T-helper 17 cell (primary cell): ENCODE data around the gene TRIM69. TPM values are rescaled to one million over a fixed set of nuclear protein-coding genes. Genes with fewer than 3 reads are reported as not detected.

Source experiments
- ATAC-seq: fragments of 150-1000 bp; cut with Tn5 transposase; 2 replicates; pipeline ENCODE4 v1.10.0; 2021; ENCODE audit warnings: mild to moderate bottlenecking, moderate library complexity
- DNase-seq, 3 donors: peaks; one replicate each; pipeline versions ENCODE4 v3.0.0 to v3.0.0-alpha.2; 2020 to 2021
- H3K9me3 ChIP-seq: one replicate; pipeline ENCODE4 v1.7.0; 2013; ENCODE audit warnings: low read length, mild to moderate bottlenecking; ENCODE audit not compliant: control insufficient read depth, poor library complexity, severe bottlenecking
- H3K27ac Mint-ChIP-seq: one replicate; pipeline ENCODE4 v1.8.0; 2022; ENCODE audit warnings: mild to moderate bottlenecking, moderate library complexity, mixed read lengths
- H3K27me3 Mint-ChIP-seq: one replicate; pipeline ENCODE4 v1.8.0; 2022; ENCODE audit warnings: mixed read lengths
- H3K36me3 Mint-ChIP-seq: one replicate; pipeline ENCODE4 v1.8.0; 2022; ENCODE audit warnings: low read depth, mixed read lengths
- H3K4me1 Mint-ChIP-seq: one replicate; pipeline ENCODE4 v1.8.0; 2022; ENCODE audit warnings: mild to moderate bottlenecking, mixed read lengths
- H3K4me3 Mint-ChIP-seq: one replicate; pipeline ENCODE4 v1.8.0; 2022; ENCODE audit warnings: mild to moderate bottlenecking, moderate library complexity, mixed read lengths
- total RNA-seq, 4 donors: library from RNA in 2 of 4; stranded (reverse) in 2 of 4; gene quantifications; one replicate each; pipeline ENCODE4 v1.2.3 and lab custom pipeline; 2022 to 2026

Gene TRIM69
- total RNA-seq, 2 donors from 2014 or later, result 22.2 to 31.7 TPM

DNA sequence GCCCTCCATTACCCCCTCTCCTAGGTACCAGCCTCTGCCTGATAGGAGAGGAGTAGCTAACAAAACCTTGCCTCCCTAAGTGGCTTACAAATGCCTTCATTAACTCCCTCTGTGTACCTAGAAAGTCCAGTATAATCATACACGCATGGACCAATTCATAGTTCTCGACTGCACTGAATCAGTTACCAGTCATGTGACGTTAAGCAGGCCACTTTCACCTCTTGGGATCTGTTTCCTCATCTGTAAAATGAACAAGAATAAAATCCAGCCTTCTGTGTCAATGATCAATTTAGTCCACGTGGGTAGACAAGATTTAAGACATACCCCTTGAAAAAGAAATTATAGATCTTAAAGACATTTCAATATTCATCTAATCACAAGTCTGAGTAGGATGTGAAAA lies 72.2 kb downstream of the TRIM69 start:
- Mint-ChIP-seq H3K27me3 (peaks cover 43% of the 10 kb centered on the region), H3K4me3 (no peak overlapping the region), H3K36me3 (no peaks in the 10 kb centered on the region), H3K27ac (no peak overlapping the region), H3K4me1 (peaks cover 3% of the 10 kb centered on the region)
- DNase-seq, result no peak
- ATAC-seq, result no peak
- no peaks in the 10 kb centered on the region for H3K9me3 ChIP-seq

DNA sequence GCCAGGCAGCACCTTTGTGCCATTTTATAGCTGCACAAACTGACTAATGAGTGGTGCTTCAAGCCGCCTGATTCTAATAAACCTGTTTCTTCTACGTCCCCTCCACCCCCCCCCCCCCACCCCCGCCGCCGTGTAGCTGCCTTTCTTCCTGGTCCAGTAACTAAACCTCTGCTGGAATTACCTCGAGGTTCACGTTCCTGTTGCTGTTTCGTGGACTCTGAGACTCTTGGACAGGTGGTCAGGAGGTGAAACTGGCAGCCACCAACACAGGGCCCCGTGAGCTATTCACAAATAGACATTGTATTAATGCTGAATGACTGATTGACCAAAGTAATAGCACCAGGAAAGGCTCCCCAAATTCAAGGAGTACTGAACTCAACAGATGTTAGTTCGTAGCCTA lies 73.9 kb downstream of the TRIM69 start:
- no peak overlapping the region for H3K27ac Mint-ChIP-seq
- peaks cover 3% of the 10 kb centered on the region for H3K4me1 Mint-ChIP-seq
- no peaks in the 10 kb centered on the region for H3K36me3 Mint-ChIP-seq
- H3K4me3 Mint-ChIP-seq, result no peak overlapping the region
- H3K27me3 Mint-ChIP-seq, result peaks cover 41% of the 10 kb centered on the region
- DNase-seq (no peak), ATAC-seq (no peak)
- H3K9me3 ChIP-seq, result no peaks in the 10 kb centered on the region

GRCh38 chr15:44811337-44811736 lies 75.0 kb downstream of the TRIM69 start:
- peaks cover 41% of the 10 kb centered on the region for H3K27me3 Mint-ChIP-seq
- ATAC-seq, result no peak
- H3K9me3 ChIP-seq, result peaks cover 2% of the 10 kb centered on the region
- DNase-seq, result no peak
- H3K4me3 Mint-ChIP-seq, result no peak overlapping the region
- H3K27ac Mint-ChIP-seq, result no peak overlapping the region
- no peaks in the 10 kb centered on the region for H3K36me3 Mint-ChIP-seq
- no peaks in the 10 kb centered on the region for H3K4me1 Mint-ChIP-seq

DNA sequence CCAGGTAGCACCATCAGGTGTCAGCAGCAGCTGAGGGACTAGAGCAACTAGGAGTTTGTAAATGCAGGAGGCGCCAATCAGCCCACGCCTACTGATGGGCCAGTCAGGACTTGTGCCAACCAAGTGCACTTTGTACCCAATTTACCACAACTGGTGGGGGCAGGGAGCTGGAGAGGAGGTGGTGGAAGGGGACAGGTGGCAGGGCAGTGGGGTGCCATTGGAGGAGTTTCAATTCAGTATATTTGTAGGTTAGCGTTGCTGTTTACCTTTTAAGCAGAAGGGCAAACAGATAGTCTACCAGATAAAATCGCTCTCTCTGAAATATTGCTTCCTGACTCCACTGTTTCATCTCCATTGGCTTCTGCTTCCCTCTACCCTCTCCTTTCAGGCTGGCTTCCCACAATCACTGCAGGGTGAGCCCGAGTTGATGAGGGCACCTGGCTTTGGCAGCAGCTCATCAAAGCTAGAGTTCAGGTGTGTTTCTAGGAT lies 75.7 kb downstream of the TRIM69 start:
- H3K4me3 Mint-ChIP-seq, result no peak overlapping the region
- ATAC-seq, result no peak
- no peak for DNase-seq
- no peak overlapping the region for H3K27ac Mint-ChIP-seq
- no peaks in the 10 kb centered on the region for H3K4me1 Mint-ChIP-seq
- H3K27me3 Mint-ChIP-seq, result peaks cover 34% of the 10 kb centered on the region
- peaks cover 2% of the 10 kb centered on the region for H3K9me3 ChIP-seq
- no peaks in the 10 kb centered on the region for H3K36me3 Mint-ChIP-seq

DNA sequence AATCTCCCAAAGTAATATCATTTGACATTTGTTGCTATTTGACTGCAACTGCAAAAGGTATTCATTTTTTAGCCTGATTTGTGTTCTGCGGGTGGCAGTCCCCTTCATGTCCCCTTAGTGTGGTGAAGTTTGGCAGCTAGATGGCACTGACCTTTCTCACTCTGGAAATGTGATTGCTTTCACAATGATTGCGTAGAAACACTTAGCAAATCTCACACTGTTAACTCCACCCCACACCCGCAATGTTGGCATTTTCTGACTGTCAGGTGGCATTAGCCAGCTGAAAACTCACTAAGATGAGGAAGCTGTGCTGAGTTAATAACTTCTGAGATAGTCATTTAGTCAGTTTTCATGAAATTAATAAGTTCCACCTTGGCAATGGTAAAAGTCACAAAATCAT lies 76.9 kb downstream of the TRIM69 start:
- H3K36me3 Mint-ChIP-seq, result no peaks in the 10 kb centered on the region
- H3K4me1 Mint-ChIP-seq, result peaks cover 2% of the 10 kb centered on the region
- peaks cover 34% of the 10 kb centered on the region for H3K27me3 Mint-ChIP-seq
- ATAC-seq (no peak), DNase-seq (no peak)
- no peak overlapping the region for H3K27ac Mint-ChIP-seq
- H3K9me3 ChIP-seq, result peaks cover 2% of the 10 kb centered on the region
- no peak overlapping the region for H3K4me3 Mint-ChIP-seq

Other genes with a start within 250 kb of the TRIM69 start
- gene EIF3J, start 199.4 kb upstream of the TRIM69 start, total RNA-seq, result 10 to 100 TPM; 52.7 to 73.1 TPM
- 10 to 100 TPM; 71.0 to 76.4 TPM for gene SPG11, start 72.9 kb upstream of the TRIM69 start, total RNA-seq
- gene PATL2, start 25.2 kb upstream of the TRIM69 start, total RNA-seq, result 10 to 100 TPM; 24.8 to 26.7 TPM
- gene B2M, start 25.0 kb upstream of the TRIM69 start, total RNA-seq, result 1,000 to 10,000 TPM; 6,241 to 6,591 TPM
- not detected for gene TERB2, start 220.2 kb downstream of the TRIM69 start, total RNA-seq